Right atrium auricular region (tissue), 2 donors: ENCODE measurements around the gene GABRB1. TPM values are rescaled to one million over a fixed set of nuclear protein-coding genes. Genes with fewer than 3 reads are reported as not detected.
"Not testable (repeated sequence)": the region's sequence is repeated elsewhere in the genome, so short reads cannot be mapped to it uniquely, and the experiment has no call there.

Experiments
- DNase-seq: peaks from one replicate; pipeline ENCODE4 v3.0.0-alpha.2; 2019; ENCODE audit warnings: low spot score
- H3K27ac ChIP-seq, 2 donors: fragments of 200-600 bp; sonication (generic); 1 replicate in 1 of 2; 2 replicates in 1 of 2; pipeline ENCODE4 v1.5.1; 2016 to 2019
- H3K27me3 ChIP-seq, 2 donors: fragments of 200-600 bp; sonication (generic); one replicate each; pipeline versions ENCODE4 v1.5.1 to v1.6.0; 2017 to 2019
- H3K36me3 ChIP-seq: fragments of 200-600 bp; sonication (generic); one replicate; pipeline ENCODE4 v1.5.1; 2016
- H3K4me1 ChIP-seq, 2 donors: fragments of 200-600 bp; sonication (generic); one replicate each; pipeline versions ENCODE4 v1.5.1 to v1.6.0; 2017 to 2019
- H3K4me3 ChIP-seq, 2 donors: fragments of 200-600 bp; sonication (generic); 1 replicate in 1 of 2; 2 replicates in 1 of 2; pipeline ENCODE4 v1.5.1; 2017 to 2019; ENCODE audit warnings: mild to moderate bottlenecking in 1 of 2, moderate library complexity in 1 of 2
- H3K9me3 ChIP-seq, 2 donors: fragments of 200-600 bp; sonication (generic); one replicate each; pipeline ENCODE4 v1.5.1; 2019
- CTCF ChIP-seq, 2 donors: fragments of 200-600 bp; sonication (generic); IDR thresholded peaks; one replicate each; pipeline ENCODE4 v1.5.1; 2019; ENCODE audit warnings: antibody characterized with exemption in 2 of 2
- total RNA-seq, 2 donors: library from RNA; depleted of rRNA; stranded (reverse); fragments of >200 nt; gene quantifications; one replicate each; pipeline ENCODE4 v1.1.0, GENCODE V29; 2016

Gene GABRB1
- total RNA-seq, 2 donors from 2014 or later, result 1.1 to 2.6 TPM

- no peaks in the 10 kb centered on the region for H3K4me1 ChIP-seq
- TF ChIP-seq CTCF (IDR thresholded peaks at IDR 0.05), result no peak
- no peak overlapping the region for H3K27ac ChIP-seq
- no peak for DNase-seq
- no peaks in the 10 kb centered on the region for H3K9me3 ChIP-seq
- no peak overlapping the region for H3K4me3 ChIP-seq
- H3K36me3 ChIP-seq, result no peaks in the 10 kb centered on the region
- no peaks in the 10 kb centered on the region for H3K27me3 ChIP-seq
Measured at GRCh38 chr4:47289805-47290204, 258.4 kb downstream of the GABRB1 start.

GRCh38 chr4:47290873-47291272, 259.5 kb downstream of the GABRB1 start:
- not testable (repeated sequence) for H3K9me3 ChIP-seq, DNase-seq, H3K4me1 ChIP-seq, H3K27ac ChIP-seq, H3K27me3 ChIP-seq, H3K4me3 ChIP-seq, H3K36me3 ChIP-seq

GRCh38 chr4:47309165-47309564, 277.8 kb downstream of the GABRB1 start:
- DNase-seq, result no peak
- no peak for TF ChIP-seq CTCF (IDR thresholded peaks at IDR 0.05)
- Histone ChIP-seq H3K9me3 (no peaks in the 10 kb centered on the region), H3K27ac (no peak overlapping the region), H3K27me3 (no peaks in the 10 kb centered on the region), H3K36me3 (no peaks in the 10 kb centered on the region), H3K4me1 (no peaks in the 10 kb centered on the region), H3K4me3 (no peak overlapping the region)

- no peaks in the 10 kb centered on the region for H3K36me3 ChIP-seq
- TF ChIP-seq CTCF (IDR thresholded peaks at IDR 0.05), result no peak
- H3K27me3 ChIP-seq, result no peaks in the 10 kb centered on the region
- no peaks in the 10 kb centered on the region for H3K9me3 ChIP-seq
- DNase-seq, result no peak
- no peaks in the 10 kb centered on the region for H3K4me1 ChIP-seq
- no peak overlapping the region for H3K27ac ChIP-seq
- no peak overlapping the region for H3K4me3 ChIP-seq
Measured at GRCh38 chr4:47312170-47312569, 280.8 kb downstream of the GABRB1 start.

- no peak for TF ChIP-seq CTCF (IDR thresholded peaks at IDR 0.05)
- H3K4me1 ChIP-seq, result no peaks in the 10 kb centered on the region
- no peak overlapping the region for H3K27ac ChIP-seq
- no peaks in the 10 kb centered on the region for H3K36me3 ChIP-seq
- no peaks in the 10 kb centered on the region for H3K27me3 ChIP-seq
- no peaks in the 10 kb centered on the region for H3K9me3 ChIP-seq
- DNase-seq, result no peak
- H3K4me3 ChIP-seq, result no peak overlapping the region
Measured at GRCh38 chr4:47313384-47313783, 282.0 kb downstream of the GABRB1 start.

- TF ChIP-seq CTCF (IDR thresholded peaks at IDR 0.05), result no peak
- H3K27ac ChIP-seq, result no peak overlapping the region
- no peaks in the 10 kb centered on the region for H3K27me3 ChIP-seq
- no peak for DNase-seq
- no peaks in the 10 kb centered on the region for H3K4me1 ChIP-seq
- H3K4me3 ChIP-seq, result no peak overlapping the region
- no peaks in the 10 kb centered on the region for H3K36me3 ChIP-seq
- H3K9me3 ChIP-seq, result no peaks in the 10 kb centered on the region
Measured at GRCh38 chr4:47315346-47315745, 284.0 kb downstream of the GABRB1 start.
